ENCODE data around the gene CHN2.

DNA sequence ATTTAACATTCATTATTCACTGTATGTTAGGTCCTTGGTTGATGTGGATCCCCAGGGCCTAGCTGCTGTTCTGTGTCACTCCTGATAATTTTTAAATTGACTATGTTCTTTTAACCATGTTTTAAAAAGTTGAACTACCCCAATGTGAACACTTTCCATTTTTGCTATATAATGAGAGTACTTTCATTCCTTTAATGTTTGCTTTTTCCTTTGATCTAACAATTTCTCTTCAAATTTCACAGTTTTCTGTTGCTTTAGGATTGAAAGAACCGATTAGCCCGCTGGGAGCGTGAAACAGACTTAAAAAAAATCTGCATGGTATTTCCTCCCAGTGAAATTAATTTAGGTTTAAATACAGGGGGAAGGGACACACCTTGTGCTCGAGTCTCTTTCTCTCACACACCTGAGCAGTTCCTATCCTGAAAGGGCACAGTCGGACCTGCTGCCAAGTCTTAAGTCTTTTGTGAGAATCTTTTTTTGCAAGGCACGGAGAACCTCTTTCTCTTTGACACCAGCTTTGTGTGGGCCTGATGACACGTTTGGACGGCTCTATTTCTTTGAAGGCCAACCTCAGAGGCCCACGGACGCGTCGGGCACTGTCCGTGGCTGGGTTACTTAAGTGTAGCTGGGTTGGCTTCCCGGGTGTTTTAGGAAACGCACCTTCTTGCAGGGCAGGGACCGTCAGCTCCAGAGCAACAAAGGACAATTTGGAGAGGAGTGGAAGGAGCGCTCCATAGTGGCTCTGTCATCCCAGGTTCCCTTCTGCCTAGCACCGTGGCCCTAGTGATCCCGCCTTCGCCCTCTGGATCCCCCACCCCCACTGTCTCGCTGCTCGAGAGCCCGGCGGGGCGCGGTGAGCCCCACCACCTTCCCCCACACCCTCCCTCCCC, 1.0 kb upstream of the CHN2 start:
- TF ChIP-seq, protein P1, sequence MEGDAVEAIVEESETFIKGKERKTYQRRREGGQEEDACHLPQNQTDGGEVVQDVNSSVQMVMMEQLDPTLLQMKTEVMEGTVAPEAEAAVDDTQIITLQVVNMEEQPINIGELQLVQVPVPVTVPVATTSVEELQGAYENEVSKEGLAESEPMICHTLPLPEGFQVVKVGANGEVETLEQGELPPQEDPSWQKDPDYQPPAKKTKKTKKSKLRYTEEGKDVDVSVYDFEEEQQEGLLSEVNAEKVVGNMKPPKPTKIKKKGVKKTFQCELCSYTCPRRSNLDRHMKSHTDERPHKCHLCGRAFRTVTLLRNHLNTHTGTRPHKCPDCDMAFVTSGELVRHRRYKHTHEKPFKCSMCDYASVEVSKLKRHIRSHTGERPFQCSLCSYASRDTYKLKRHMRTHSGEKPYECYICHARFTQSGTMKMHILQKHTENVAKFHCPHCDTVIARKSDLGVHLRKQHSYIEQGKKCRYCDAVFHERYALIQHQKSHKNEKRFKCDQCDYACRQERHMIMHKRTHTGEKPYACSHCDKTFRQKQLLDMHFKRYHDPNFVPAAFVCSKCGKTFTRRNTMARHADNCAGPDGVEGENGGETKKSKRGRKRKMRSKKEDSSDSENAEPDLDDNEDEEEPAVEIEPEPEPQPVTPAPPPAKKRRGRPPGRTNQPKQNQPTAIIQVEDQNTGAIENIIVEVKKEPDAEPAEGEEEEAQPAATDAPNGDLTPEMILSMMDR (IDR thresholded peaks at IDR 0.05), result no peak
- TF ChIP-seq, protein P2, sequence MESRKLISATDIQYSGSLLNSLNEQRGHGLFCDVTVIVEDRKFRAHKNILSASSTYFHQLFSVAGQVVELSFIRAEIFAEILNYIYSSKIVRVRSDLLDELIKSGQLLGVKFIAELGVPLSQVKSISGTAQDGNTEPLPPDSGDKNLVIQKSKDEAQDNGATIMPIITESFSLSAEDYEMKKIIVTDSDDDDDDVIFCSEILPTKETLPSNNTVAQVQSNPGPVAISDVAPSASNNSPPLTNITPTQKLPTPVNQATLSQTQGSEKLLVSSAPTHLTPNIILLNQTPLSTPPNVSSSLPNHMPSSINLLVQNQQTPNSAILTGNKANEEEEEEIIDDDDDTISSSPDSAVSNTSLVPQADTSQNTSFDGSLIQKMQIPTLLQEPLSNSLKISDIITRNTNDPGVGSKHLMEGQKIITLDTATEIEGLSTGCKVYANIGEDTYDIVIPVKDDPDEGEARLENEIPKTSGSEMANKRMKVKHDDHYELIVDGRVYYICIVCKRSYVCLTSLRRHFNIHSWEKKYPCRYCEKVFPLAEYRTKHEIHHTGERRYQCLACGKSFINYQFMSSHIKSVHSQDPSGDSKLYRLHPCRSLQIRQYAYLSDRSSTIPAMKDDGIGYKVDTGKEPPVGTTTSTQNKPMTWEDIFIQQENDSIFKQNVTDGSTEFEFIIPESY (IDR thresholded peaks at IDR 0.05; ENCODE audit: borderline replicate concordance, low read depth), result no peak
- TF ChIP-seq POLR2AphosphoS5 (IDR thresholded peaks at IDR 0.05; ENCODE audit: low read depth, low read length), result no peak
- TF ChIP-seq, protein P3, sequence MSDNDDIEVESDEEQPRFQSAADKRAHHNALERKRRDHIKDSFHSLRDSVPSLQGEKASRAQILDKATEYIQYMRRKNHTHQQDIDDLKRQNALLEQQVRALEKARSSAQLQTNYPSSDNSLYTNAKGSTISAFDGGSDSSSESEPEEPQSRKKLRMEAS (IDR thresholded peaks at IDR 0.05; ENCODE audit: low read depth), result no peak
- TF ChIP-seq YY1 (IDR thresholded peaks at IDR 0.05; ENCODE audit: low read depth), result no peak
- TF ChIP-seq, protein P4, sequence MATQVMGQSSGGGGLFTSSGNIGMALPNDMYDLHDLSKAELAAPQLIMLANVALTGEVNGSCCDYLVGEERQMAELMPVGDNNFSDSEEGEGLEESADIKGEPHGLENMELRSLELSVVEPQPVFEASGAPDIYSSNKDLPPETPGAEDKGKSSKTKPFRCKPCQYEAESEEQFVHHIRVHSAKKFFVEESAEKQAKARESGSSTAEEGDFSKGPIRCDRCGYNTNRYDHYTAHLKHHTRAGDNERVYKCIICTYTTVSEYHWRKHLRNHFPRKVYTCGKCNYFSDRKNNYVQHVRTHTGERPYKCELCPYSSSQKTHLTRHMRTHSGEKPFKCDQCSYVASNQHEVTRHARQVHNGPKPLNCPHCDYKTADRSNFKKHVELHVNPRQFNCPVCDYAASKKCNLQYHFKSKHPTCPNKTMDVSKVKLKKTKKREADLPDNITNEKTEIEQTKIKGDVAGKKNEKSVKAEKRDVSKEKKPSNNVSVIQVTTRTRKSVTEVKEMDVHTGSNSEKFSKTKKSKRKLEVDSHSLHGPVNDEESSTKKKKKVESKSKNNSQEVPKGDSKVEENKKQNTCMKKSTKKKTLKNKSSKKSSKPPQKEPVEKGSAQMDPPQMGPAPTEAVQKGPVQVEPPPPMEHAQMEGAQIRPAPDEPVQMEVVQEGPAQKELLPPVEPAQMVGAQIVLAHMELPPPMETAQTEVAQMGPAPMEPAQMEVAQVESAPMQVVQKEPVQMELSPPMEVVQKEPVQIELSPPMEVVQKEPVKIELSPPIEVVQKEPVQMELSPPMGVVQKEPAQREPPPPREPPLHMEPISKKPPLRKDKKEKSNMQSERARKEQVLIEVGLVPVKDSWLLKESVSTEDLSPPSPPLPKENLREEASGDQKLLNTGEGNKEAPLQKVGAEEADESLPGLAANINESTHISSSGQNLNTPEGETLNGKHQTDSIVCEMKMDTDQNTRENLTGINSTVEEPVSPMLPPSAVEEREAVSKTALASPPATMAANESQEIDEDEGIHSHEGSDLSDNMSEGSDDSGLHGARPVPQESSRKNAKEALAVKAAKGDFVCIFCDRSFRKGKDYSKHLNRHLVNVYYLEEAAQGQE (IDR thresholded peaks at IDR 0.05; ENCODE audit: low read depth, low read length), result no peak
- TF ChIP-seq, protein P5, sequence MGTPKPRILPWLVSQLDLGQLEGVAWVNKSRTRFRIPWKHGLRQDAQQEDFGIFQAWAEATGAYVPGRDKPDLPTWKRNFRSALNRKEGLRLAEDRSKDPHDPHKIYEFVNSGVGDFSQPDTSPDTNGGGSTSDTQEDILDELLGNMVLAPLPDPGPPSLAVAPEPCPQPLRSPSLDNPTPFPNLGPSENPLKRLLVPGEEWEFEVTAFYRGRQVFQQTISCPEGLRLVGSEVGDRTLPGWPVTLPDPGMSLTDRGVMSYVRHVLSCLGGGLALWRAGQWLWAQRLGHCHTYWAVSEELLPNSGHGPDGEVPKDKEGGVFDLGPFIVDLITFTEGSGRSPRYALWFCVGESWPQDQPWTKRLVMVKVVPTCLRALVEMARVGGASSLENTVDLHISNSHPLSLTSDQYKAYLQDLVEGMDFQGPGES (IDR thresholded peaks at IDR 0.05; ENCODE audit: low read depth, low read length), result no peak
